GM12891 (cell line): Measurements from ENCODE around the gene MLYCD.

Source experiments
- DNase-seq: peaks from one replicate; pipeline ENCODE4 v3.0.0; 2011; ENCODE audit warnings: low spot score; ENCODE audit not compliant: insufficient read length
- FAIRE-seq: peaks from 2 replicates; lab custom pipeline; 2011; peaks lifted over from hg19 to GRCh38; lab: Jason Lieb, UNC
- PAX5 ChIP-seq: IDR thresholded peaks from 2 replicates; pipeline ENCODE4 v1.6.1; 2011; ENCODE audit warnings: low read length, moderate library complexity, mild to moderate bottlenecking; ENCODE audit not compliant: insufficient read depth, severe bottlenecking
- POLR2A ChIP-seq: IDR thresholded peaks from 2 replicates; pipeline ENCODE4 v1.6.1; 2011; ENCODE audit warnings: low read depth, low read length, control low read depth
- POLR2AphosphoS5 ChIP-seq: IDR thresholded peaks from 2 replicates; pipeline ENCODE4 v1.6.1; 2011; ENCODE audit warnings: low read depth, low read length, control low read depth
- POU2F2 ChIP-seq: IDR thresholded peaks from 2 replicates; pipeline ENCODE4 v1.6.1; 2011; ENCODE audit warnings: low read depth, mild to moderate bottlenecking, control low read depth, low read length, moderate library complexity
- SPI1 ChIP-seq: IDR thresholded peaks from 2 replicates; pipeline ENCODE4 v1.6.1; 2011; ENCODE audit warnings: low read depth, low read length, control low read depth
- TAF1 ChIP-seq: IDR thresholded peaks from 2 replicates; pipeline ENCODE4 v1.6.1; 2011; ENCODE audit warnings: low read depth, low read length, control low read depth

The MLYCD gene

GRCh38 chr16:83862661-83863060, 36.3 kb upstream of the MLYCD start:
- no peak for DNase-seq
- TF ChIP-seq POU2F2 (no peak), SPI1 (no peak), POLR2A (no peak), TAF1 (no peak), PAX5 (no peak), POLR2AphosphoS5 (no peak)
- no peak for FAIRE-seq

DNA sequence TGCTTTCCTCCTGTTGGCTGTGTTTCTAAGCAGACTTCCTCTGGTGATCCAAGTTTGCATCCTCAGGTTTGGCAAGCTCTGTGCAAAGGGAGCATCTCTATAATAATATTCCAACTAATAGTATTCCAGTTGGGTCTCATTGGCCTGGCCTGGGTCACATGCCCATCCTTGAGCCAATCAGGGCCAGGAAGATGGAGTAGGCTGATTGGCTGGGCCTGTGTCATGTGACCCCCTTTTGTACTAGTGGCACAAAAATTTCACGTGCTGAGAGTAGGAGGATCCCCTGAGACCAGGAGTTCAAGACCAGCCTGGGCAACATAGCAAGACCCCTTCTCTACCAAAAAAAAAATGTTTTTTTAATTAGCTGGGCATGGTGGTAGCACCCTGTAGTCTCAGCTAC, 35.2 kb upstream of the MLYCD start:
- no peak for TF ChIP-seq PAX5
- no peak for TF ChIP-seq POLR2AphosphoS5
- no peak for TF ChIP-seq SPI1
- TF ChIP-seq TAF1: no peak
- no peak for TF ChIP-seq POLR2A
- no peak for TF ChIP-seq POU2F2
- FAIRE-seq (no peak), DNase-seq (no peak)

GRCh38 chr16:83870830-83871229, 28.1 kb upstream of the MLYCD start:
- no peak for DNase-seq
- no peak for FAIRE-seq
- TF ChIP-seq POLR2AphosphoS5: no peak
- no peak for TF ChIP-seq POLR2A
- TF ChIP-seq TAF1: no peak
- TF ChIP-seq SPI1: no peak
- TF ChIP-seq PAX5: no peak
- TF ChIP-seq POU2F2: no peak

DNA sequence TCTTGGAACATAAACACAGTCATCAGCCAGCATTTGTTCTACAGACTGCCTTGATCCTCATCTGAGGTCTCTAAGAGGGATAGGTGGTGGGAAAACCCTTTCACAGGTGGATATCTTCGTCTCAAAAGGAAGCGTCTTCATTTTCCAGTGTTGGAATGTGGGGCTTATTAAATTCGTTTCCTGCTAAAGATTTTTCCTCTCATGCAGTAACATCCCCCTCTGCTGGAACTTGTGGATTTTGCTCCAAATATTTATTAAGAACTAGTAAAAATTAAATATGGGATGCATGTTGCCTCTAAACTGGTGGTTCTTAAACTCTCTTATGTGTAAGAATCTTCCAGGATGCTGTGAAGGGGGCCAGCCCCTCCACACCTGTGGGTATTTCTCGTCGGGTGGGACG, 20.1 kb upstream of the MLYCD start:
- DNase-seq: no peak
- TF ChIP-seq POU2F2: no peak
- no peak for TF ChIP-seq POLR2A
- no peak for TF ChIP-seq PAX5
- TF ChIP-seq POLR2AphosphoS5: no peak
- TF ChIP-seq TAF1: no peak
- no peak for TF ChIP-seq SPI1
- no peak for FAIRE-seq

DNA sequence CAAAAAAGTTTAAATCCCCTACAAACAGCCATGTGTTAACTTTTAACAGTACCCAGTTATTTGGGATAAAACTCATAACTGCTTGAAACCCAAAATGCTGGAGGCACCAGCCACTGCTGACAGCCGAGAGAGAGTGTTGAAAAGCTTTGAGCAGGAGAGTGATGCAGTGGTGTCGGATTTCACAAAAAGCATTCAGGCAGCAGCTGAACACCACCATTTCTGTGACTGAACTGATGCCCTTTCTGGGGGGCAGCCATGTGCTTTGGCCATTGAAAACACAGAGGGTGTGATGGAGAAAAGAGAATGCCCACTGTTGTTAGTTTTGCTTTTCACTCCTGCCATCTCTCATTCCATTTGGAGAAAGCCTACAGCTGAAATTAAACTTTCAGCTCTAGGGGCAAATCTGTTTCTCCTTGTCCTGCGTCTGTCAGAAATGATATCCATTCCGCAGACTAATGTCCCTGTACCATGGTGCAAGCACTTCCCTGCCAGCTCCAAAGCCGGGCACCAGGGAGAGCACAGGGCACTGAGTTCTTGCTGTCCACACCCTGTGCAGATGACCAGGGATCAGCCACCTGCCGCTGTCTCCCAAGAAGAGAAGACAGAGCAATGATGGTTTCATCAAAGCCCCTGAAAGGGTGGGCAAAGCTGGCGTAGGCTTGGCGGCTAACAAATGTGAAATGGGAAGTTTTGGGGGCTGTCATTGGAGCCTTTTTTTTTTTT, 16.6 kb upstream of the MLYCD start:
- TF ChIP-seq POLR2AphosphoS5: no peak
- TF ChIP-seq POLR2A: no peak
- no peak for TF ChIP-seq TAF1
- no peak for TF ChIP-seq PAX5
- TF ChIP-seq POU2F2: no peak
- no peak for TF ChIP-seq SPI1
- FAIRE-seq (no peak), DNase-seq (no peak)

- no peak for FAIRE-seq
These were observed 12.5 kb upstream of the MLYCD start for GRCh38 chr16:83886199-83886971.

GRCh38 chr16:83887080-83887479, 11.8 kb upstream of the MLYCD start:
- DNase-seq (no peak), FAIRE-seq (no peak)
- no peak for TF ChIP-seq SPI1
- no peak for TF ChIP-seq POLR2A
- no peak for TF ChIP-seq TAF1
- no peak for TF ChIP-seq PAX5
- no peak for TF ChIP-seq POLR2AphosphoS5
- no peak for TF ChIP-seq POU2F2

More at GRCh38 chr16:83886199-83886971, 12.5 kb upstream of the MLYCD start:
- TF ChIP-seq POLR2AphosphoS5: no peak
- no peak for TF ChIP-seq PAX5
- no peak for TF ChIP-seq SPI1
- TF ChIP-seq POLR2A: no peak
- no peak for TF ChIP-seq TAF1
- TF ChIP-seq POU2F2: no peak
- DNase-seq: no peak

DNA sequence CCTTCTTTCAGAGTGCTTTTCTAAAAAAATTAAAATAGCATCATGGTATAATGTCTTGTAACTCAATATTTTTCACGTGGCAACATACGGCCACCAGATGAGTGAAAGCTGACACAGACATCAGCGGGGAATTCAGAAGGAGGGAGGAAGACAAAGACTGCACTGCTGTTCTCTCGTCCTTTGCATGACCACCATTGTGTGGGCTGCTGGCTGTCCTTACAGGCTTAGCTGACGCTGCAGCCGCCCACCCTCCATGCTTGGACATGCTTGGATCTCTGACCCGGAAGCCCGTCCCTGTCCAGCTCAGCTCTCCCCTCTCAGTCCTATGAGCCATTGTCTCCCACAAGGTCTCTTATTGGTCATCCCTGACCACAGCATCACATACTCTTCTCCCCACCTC, 11.4 kb upstream of the MLYCD start:
- FAIRE-seq (no peak), DNase-seq (no peak)
- TF ChIP-seq POU2F2 (no peak), TAF1 (no peak), PAX5 (no peak)

DNA sequence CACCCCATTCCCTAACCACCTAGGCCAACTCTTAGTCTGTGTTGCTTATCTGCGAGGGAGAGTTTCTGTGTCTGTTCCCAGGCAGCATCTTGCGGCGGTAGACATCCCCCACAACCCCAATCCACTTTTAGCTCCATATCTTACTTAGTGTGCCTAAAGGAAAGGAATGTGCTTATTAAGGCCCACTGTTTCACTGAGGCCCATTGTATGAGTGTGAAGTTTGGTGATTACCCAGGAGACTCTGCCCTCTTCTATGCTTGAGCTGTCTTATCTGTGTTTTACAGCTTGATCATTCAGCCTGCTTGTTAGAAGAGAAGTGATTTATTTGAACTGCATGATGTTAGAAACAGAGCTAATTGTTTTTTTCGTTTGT, 10.3 kb upstream of the MLYCD start:
- no peak for FAIRE-seq
- TF ChIP-seq POU2F2 (no peak), SPI1 (no peak), POLR2AphosphoS5 (no peak), POLR2A (no peak), TAF1 (no peak), PAX5 (no peak)
- no peak for DNase-seq

- FAIRE-seq (no peak), DNase-seq (no peak)
- TF ChIP-seq POU2F2: no peak
- TF ChIP-seq SPI1: no peak
- TF ChIP-seq TAF1: no peak
These were observed 8.6 kb upstream of the MLYCD start for GRCh38 chr16:83890359-83890758.
